ENCODE data around the gene KCNJ9. TPM values are rescaled to one million over a fixed set of nuclear protein-coding genes. Genes with fewer than 3 reads are reported as not detected.
A peak's percentile ranks its signal among the peaks of the same experiment; 100 is the strongest.

The KCNJ9 gene
- total and polyA plus RNA-seq, 12 donors: 0.01 to 0.09 (median 0.07) TPM; not detected in 8

DNA sequence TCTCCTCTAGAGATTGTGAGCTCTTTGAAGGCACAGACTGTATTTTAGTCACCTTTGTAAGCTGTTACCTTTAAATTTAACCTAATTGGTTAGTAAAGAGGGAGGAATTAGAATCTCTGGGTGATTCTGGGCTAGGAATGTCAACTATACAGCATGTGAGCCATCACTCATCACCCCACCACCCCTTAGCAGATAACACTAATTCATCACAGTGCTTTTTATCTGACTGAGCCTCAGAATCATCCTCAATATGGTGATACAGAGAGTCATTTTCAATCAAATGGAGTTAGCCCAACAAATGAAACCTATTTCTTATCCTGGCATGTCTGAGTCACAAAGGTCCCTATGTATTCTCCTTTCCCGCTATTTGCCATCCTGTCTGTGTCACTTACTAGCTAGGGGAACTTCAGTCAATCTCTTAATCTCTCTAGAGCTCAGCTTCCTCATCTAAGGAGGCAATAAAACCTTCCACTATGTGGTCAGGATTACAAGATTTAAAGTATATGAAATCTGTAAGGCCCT is 24.6 kb upstream of the KCNJ9 start:
- no peak overlapping the region for H3K4me3 ChIP-seq
- peaks cover 0 to 46% (median 15%) of the 10 kb centered on the region in 7 donors for H3K27me3 ChIP-seq
- WGBS, 2 donors: 63 to 71% methylated on average over 1 of the region's 1 CpG
- H3K9me3 ChIP-seq: no peaks in the 10 kb centered on the region
- H3K4me1 ChIP-seq: no peaks in the 10 kb centered on the region
- H3K36me3 ChIP-seq: no peaks in the 10 kb centered on the region
- ATAC-seq: no peak
- TF ChIP-seq CTCF (IDR thresholded peaks at IDR 0.05): no peak
- intact Hi-C loops (cut with DNase I): no loop called here
- no peak for DNase-seq
- H3K27ac ChIP-seq: no peak overlapping the region

DNA sequence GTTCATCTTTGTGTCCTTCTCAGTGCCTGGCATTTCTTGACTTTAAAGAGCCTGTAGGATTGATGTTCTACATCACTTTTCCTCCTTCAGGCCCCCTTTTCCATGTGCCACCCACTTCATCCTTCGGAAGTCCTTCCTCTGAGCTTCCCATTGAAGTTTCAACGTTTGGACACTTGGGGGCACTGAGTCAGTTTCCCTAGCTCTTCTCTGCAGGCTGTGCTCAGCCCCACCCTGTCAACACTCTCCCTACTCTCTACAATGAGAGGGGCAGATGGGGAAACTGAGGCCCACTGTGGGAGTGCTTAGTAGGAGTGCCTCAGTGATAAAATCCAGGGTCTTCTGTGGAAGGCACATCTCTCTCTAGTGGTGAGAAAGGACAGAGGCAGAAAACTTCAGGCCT is 23.3 kb upstream of the KCNJ9 start:
- intact Hi-C loops (cut with DNase I): no loop called here
- 37 to 40% methylated on average over 2 of the region's 2 CpGs for WGBS, 2 donors
- peak in 6 of 9 donors; percentile 22 to 44 (median 32) for TF ChIP-seq CTCF (IDR thresholded peaks at IDR 0.05)
- H3K27ac ChIP-seq: no peak overlapping the region
- no peaks in the 10 kb centered on the region for H3K36me3 ChIP-seq
- no peak overlapping the region for H3K4me3 ChIP-seq
- ATAC-seq (peak in 2 of 8 donors; percentile 16 to 33), DNase-seq (no peak)
- no peaks in the 10 kb centered on the region for H3K9me3 ChIP-seq
- H3K4me1 ChIP-seq: no peaks in the 10 kb centered on the region
- H3K27me3 ChIP-seq: peaks cover 0 to 45% (median 23%) of the 10 kb centered on the region in 7 donors

GRCh38 chr1:160061369-160062229 is 19.7 kb upstream of the KCNJ9 start:
- Histone ChIP-seq H3K27me3 (peaks cover 0 to 32% (median 13%) of the 10 kb centered on the region in 7 donors), H3K4me1 (no peaks in the 10 kb centered on the region), H3K27ac (no peak overlapping the region), H3K36me3 (no peaks in the 10 kb centered on the region), H3K9me3 (no peaks in the 10 kb centered on the region), H3K4me3 (no peak overlapping the region)
- WGBS, 2 donors: 59 to 61% methylated on average over 15 of the region's 15 CpGs
- intact Hi-C loops (cut with DNase I): no loop called here
- no peak for TF ChIP-seq CTCF (IDR thresholded peaks at IDR 0.05)
- ATAC-seq (peak in 1 of 8 donors; percentile 18), DNase-seq (no peak)

DNA sequence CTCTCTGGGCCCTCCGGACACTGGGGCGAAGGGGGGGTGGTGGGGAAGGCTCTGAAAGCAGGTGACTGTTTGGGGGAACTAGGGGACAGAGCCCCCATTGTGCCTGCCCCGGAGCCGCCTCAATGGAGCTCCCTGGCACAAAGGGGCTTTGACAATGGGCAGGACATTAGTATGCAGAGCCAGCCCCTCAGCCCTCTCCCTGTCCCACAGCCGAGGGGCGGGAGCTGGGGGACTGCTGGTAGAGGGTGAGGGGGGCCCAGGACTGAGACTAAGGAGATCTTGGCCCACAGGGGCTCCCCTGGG is 19.2 kb upstream of the KCNJ9 start:
- Histone ChIP-seq H3K4me1 (no peaks in the 10 kb centered on the region), H3K4me3 (no peak overlapping the region), H3K27ac (no peak overlapping the region), H3K27me3 (peaks cover 0 to 32% (median 10%) of the 10 kb centered on the region in 7 donors), H3K9me3 (no peaks in the 10 kb centered on the region), H3K36me3 (no peaks in the 10 kb centered on the region)
- no peak for TF ChIP-seq CTCF (IDR thresholded peaks at IDR 0.05)
- 69 to 74% methylated on average over 6 of the region's 6 CpGs for WGBS, 2 donors
- ATAC-seq (peak in 1 of 8 donors; percentile 16), DNase-seq (no peak)
- intact Hi-C loops (cut with DNase I): no loop called here

Data from heart right ventricle (tissue), 16 donors.